LNCAP (cell line): Measurements from ENCODE around the gene CSF2.

ENCODE experiments used
- TF ChIP-seq, protein P1 (sequence below): fragments of 450-650 bp; IDR thresholded peaks from 2 replicates; pipeline ENCODE4 v1.5.1; 2017; ENCODE audit warnings: mild to moderate bottlenecking

Gene CSF2

GRCh38 chr5:132060501-132061161 lies 13.0 kb upstream of the CSF2 start, which contains the start of gene IL3:
IL3 (plus strand) TSS chr5:132060655; CDS start chr5:132060707, 52 bp downstream.
- TF ChIP-seq, protein P1, sequence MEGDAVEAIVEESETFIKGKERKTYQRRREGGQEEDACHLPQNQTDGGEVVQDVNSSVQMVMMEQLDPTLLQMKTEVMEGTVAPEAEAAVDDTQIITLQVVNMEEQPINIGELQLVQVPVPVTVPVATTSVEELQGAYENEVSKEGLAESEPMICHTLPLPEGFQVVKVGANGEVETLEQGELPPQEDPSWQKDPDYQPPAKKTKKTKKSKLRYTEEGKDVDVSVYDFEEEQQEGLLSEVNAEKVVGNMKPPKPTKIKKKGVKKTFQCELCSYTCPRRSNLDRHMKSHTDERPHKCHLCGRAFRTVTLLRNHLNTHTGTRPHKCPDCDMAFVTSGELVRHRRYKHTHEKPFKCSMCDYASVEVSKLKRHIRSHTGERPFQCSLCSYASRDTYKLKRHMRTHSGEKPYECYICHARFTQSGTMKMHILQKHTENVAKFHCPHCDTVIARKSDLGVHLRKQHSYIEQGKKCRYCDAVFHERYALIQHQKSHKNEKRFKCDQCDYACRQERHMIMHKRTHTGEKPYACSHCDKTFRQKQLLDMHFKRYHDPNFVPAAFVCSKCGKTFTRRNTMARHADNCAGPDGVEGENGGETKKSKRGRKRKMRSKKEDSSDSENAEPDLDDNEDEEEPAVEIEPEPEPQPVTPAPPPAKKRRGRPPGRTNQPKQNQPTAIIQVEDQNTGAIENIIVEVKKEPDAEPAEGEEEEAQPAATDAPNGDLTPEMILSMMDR, result no peak

DNA sequence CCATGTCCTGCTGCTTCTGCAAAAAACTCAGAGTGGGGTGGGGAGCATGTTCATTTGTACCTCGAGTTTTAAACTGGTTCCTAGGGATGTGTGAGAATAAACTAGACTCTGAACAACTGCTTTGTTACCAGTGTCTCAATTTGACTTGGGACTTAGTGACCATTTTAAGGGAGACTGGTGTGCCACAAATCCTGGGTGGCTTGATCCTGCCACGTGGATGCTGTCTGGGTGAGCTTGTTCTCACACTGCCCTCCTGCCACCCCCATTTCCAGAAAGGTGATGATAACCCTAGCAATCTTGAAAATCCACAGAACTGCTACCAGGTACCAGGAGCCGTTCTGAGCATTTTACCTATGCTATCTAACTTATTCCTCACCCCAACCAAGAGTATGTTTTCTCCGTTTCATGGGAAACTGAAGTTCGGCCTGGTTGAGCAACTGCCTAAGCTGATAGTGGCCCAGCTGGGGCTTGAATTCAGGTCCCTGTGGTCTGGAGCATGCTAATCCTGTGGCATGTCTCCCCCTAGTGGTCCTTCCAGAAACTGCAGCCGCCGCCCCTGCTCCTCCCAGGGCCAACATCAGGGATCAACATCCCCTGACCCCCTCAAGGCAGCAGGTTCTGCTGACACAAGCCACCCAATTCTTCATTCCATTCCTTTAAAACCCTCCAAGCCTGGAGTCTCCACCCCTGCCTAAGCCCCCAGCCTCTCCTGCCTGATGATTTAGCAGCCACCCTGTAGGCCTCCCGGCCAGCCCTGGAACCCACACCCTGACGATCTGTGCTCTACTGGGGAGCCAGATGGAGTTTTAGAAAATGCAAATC lies 10.3 kb upstream of the CSF2 start:
- TF ChIP-seq, protein P1, result peak; percentile 99

DNA sequence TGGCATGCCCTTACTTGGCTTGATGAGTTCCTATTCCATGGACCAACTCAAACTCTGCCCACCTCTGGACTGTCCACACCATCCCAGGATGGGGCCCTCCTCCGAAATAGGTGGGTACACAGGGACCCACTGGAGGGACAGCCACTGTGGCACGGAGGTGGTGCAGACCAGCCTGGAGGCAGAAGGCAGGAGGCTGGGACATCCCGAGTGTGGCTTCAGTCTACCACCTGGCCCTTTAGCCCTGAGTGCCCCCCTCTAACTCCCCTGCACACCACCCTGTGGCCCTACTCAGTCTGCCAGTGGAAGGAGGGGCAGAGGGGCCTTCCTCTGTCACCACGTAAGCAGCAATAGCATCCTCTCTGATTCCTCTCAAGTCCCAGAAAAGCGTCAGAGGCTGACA lies 9.4 kb upstream of the CSF2 start:
- TF ChIP-seq, protein P1, result no peak

DNA sequence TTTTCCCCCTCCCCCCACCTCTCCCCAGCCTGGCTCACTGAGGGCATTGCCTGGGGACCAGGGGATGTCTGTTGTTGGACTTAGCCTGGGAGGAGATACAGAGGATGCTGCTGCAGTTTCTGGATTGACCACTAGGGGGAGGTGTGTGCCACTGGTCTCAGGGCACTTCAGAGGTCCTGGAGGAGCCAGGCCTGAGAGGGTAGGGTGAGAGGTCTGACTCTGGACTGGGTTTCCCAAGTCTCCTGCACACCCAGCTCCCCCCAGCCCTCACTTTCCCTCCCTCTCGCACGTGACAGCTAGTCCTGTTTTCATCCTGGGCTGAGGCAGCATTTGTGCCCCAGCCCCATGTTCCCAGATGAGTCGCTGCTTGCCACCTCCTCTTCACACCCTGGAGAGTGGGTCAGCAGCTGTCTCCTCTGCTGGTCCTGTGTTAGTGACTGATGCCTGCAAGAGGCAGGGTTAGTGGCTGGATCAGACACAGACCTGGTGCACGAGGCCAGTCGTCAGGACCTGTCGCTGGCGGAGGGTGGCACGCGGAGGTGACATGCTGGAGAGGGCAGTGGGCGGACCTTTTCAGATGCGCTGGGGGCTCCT lies 8.8 kb upstream of the CSF2 start:
- TF ChIP-seq, protein P1, result peak; percentile 95

DNA sequence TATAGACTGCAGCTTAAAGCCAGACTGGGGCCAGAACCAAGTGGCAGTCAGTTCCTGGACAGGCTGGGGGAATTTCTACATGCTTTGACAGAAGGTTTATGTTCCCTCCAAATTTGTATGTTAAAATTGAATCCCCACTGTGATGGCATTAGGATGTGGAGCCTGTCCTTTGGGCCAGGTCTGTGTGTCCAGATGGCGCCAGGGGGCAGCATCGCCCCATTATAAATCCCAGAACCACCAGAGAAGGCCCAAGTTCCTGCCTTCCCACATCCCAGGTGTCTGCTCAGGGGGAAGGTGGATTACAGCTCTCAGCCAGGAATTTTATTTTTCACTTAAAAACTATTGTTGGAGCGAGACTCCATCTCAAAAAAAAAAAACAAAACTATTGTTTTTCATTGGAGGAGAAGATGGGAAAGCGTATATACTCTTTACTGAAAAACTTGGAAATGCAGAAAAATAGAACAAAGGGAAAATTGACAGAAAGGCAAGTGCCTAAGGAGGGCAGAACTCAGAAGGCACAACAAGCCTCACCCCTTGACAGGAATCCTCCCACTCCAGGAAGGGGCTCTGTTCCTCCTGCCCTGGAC lies 8.1 kb upstream of the CSF2 start:
- TF ChIP-seq, protein P1, result peak; percentile 49

DNA sequence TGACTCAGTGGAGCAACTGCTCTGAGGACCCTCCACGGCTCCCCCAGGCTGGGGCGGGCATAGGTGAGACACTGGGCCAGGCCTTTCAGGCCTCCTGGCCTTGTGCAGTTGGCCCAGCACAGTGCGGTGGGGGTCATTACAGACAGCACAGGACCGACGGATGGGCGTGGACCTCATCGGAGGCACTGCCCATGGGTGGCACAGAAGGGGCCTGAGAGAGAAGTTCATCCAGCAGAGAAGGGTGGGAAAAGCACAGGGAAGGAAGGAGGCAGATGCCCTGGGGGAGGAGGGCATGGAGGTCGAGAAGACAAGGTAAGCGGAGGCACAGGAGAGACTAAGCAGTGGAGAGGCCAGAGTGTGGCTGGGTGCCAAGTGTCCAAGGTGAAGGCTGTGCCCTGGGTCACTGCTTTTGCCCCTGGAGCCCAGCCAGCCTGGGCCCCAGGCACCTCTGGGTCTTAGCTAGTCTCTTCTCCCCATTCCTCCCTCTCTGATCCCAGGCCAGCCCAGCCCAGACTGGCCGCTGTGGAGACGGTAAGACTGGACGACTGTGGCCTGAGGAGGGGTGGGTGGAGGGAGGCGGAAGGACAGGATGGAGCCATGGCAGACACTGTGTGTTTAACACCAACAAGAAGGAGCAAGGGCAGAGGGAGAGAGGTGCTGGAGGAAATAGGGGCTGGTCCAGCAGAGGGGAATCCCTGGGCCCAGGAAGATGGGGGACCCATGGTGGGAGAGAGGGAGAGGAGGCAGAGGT lies 7.5 kb upstream of the CSF2 start:
- TF ChIP-seq, protein P1, result no peak

GRCh38 chr5:132066871-132067270 lies 6.7 kb upstream of the CSF2 start:
- TF ChIP-seq, protein P1, result no peak
